HG02759 (cell line): ENCODE data around the gene CX3CL1.
"Not testable (repeated sequence)": the region's sequence is repeated elsewhere in the genome, so short reads cannot be mapped to it uniquely, and the experiment has no call there.

Source experiments
- ATAC-seq: cut with Tn5 transposase; IDR thresholded peaks from one replicate; pipeline ENCODE4 v1.9.1; 2021; ENCODE audit warnings: mild to moderate bottlenecking, moderate library complexity; ENCODE audit not compliant: unreplicated experiment

The CX3CL1 gene

DNA sequence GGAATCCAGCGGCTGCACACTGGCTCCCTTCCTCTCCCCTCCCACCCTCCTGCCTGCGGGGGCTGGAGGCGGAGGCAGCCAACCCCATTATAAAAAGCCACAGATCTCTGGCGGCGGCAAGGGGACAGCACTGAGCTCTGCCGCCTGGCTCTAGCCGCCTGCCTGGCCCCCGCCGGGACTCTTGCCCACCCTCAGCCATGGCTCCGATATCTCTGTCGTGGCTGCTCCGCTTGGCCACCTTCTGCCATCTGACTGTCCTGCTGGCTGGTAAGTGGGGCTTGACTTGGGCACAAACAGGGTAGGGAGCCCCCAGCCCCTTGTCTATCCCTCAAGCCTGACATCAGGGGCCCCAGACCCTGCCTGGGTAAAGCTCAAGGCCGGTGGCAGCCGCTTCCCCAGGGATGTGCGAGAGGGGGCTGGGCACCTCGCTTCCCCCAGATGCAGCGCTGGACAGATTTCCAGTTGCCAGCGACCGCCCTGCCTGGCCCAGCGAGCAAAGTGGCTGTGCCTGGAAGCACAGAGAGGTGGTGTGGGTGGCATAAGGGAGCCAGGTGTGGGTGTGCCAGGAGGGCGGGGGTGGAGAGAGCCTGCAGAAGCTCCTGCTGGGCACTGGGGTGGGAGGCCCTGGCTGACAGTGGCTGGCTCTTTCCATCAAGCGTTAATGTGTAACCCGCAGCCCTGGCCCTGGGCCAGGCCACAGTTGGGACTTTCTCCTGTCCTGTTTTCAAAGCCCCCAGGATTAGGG, at the start of gene CX3CL1:
TSS of gene CX3CL1 (plus strand) at position 119 of the 745 bp plus-strand sequence. CDS start at position 198, 79 bp downstream.
- no peak for ATAC-seq

DNA sequence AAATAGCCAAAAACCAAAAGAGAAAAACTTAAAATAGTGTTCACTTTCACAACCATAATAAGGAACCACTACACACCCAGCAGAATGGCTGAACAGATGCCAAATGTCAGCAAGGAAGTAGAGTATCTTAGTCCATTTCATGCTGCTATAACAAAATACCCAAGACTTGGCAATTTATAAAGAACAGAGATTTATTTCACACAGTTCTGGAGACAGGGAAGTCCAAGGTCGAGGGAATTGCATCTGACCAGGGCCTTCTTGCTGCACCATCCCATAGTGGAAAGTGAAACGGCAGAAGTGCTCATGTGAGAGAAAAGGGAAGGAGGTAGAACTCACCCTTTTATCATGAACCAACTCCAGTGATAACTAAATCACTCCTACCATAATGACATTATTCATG, 47.5 kb upstream of the CX3CL1 start:
- no peak for ATAC-seq

- ATAC-seq, result no peak
Measured at GRCh38 chr16:57325458-57325857, 46.8 kb upstream of the CX3CL1 start.

DNA sequence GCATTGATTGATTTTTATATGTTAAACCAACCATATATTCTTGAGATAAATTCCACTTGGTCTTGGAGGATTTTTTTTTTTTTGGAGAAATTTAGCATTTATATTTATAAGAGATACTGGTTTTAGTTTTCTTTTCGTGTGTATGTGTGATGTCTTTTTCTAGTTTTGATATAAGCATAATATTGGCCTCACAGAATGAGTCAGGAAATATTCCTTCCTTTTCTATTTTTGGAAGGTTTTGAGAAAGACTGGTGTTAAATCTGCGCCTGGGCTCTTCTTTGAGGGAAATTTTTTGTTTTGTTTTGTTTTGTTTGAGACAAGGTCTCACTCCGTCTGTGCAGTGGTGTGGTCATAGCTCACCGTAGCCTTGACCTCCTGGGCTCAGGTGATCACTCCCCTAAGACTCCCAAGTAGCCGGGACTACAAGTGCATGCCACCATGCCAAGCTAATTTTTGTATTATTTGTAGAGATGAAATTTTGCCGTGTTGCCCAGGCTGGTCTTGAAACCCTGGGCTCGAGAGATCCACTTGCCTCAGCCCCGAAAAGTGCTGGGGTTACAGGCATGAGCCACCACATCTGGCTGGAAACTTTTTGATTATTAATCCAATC, 42.5 kb upstream of the CX3CL1 start:
- no peak for ATAC-seq

- ATAC-seq, result no peak
Measured at GRCh38 chr16:57331355-57331754, 40.9 kb upstream of the CX3CL1 start.

GRCh38 chr16:57333402-57333801, 38.9 kb upstream of the CX3CL1 start:
- ATAC-seq, result no peak

- ATAC-seq, result no peak
Measured at GRCh38 chr16:57335366-57335765, 36.9 kb upstream of the CX3CL1 start.

- no peak for ATAC-seq
Measured at GRCh38 chr16:57341062-57341440, 31.2 kb upstream of the CX3CL1 start.

DNA sequence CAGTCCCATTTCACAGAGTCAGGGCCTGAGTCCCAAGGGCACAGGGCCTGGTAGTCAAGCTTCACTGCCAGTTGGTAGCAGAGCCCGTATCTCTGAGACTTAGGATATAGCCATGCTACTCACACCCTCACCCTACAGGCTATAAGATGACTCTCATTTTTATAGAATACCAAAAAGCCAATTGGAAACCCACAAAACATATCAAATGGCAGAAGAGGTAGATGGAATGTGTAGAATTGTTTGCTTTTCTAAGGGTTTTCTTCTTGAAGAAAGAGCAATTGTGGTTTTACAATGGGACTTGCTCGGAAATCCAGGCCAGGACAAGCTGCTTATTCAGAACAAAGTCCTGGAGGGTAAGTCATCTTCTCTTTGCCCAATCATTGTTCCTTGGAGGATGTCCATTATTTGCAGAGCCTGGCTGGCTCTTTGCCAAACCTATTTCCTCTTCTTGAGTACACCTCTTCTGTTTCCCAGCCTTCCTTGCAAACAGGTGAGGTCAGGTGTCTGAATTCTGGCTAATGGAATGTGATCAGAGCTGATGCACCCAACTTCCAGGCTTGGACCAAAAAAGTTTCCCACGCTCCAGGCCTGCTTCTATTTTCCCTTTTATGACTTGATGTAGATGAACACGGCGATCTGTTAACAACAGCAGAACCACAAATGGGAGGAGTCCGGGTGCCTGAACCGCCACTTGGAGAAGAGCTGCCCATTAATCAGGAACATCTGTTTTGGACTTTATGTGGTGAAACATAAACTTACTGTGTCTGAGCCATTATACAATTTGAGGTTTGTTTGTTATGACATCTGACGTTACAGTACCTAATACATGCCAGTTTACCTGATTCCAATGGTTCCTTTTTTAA, 30.6 kb upstream of the CX3CL1 start:
- ATAC-seq, result no peak

- ATAC-seq, result not testable (repeated sequence)
Measured at GRCh38 chr16:57342606-57343005, 29.7 kb upstream of the CX3CL1 start.

GRCh38 chr16:57343221-57343620, 29.1 kb upstream of the CX3CL1 start:
- no peak for ATAC-seq

DNA sequence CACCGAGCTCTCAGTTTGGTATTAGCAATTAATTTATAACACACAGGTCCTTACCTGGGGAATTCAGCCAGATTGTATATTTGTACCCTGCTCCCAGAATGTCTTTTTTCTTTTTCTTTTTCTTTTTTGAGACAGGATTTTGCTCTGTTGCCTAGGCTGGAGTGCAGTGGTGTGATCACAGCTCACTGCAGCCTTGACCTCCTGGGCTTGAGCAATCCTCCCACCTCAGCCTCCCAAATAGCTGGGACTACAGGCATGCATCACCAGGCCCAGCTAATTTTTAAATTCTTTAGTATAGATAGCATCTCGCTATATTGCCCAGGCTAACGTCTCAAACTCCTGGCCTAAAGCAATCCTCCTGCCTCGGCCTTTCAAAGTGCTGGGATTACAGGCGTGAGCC, 28.2 kb upstream of the CX3CL1 start:
- not testable (repeated sequence) for ATAC-seq

- no peak for ATAC-seq
Measured at GRCh38 chr16:57345021-57345420, 27.3 kb upstream of the CX3CL1 start.

DNA sequence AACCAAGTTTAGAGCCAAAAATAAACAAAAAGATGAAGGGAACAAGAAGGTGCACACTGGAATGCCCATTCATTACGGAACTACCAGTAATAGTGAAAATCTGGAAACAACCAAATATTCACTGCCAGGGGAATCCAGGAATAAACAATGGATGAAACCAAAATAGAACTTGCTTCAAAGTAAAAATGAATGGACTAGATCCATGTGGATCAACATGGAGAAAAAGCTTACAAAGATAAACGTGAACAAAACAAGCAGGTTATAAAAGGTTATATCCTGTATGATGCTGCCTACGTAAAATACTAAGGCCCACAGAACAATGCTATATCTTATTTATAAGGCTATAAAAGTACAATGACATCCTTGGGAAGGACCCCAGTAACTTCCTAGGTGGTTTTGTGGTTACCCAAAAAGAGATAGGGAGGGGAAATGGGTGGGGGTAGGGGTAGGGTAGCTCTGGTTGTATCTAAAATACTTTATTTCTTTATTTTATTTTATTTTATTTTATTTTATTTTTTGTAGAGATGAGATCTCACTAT, 26.6 kb upstream of the CX3CL1 start:
- no peak for ATAC-seq

DNA sequence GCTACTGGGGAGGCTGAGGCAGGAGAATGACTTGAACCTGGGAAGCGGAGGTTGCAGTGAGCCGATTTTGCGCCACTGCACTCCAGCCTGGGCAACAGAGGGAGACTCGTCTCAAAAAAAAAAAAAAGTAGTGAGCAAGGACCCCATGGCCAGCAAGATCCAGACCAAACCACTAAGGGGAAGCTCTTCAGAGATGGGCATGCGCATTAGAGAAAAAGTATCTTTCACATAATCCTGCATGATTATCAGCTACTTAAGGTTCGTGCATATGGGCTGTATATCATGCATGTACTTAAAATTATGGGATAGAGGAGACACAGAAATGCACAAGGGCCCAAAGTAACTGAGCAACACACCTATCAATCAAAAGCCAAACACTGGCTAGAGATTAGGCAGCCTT, 24.4 kb upstream of the CX3CL1 start:
- no peak for ATAC-seq

DNA sequence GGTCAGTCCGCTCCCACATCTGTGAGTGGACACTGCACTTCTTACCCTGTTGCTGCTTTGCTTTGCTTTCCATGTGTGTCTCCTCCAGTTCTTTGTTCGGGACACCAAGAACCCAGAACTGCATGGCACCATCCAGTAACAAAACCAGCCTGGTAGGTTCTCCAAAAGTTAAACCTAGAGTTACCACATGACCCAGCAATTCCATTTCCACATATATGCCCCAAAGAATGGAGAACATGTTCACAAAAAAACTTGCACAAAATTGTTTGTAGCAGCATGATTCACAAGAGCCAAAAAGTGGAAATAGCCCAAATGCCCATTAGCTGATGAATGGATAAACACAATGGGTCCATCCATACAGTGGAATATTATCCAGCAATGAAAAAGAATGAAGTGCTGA, 24.0 kb upstream of the CX3CL1 start:
- no peak for ATAC-seq

DNA sequence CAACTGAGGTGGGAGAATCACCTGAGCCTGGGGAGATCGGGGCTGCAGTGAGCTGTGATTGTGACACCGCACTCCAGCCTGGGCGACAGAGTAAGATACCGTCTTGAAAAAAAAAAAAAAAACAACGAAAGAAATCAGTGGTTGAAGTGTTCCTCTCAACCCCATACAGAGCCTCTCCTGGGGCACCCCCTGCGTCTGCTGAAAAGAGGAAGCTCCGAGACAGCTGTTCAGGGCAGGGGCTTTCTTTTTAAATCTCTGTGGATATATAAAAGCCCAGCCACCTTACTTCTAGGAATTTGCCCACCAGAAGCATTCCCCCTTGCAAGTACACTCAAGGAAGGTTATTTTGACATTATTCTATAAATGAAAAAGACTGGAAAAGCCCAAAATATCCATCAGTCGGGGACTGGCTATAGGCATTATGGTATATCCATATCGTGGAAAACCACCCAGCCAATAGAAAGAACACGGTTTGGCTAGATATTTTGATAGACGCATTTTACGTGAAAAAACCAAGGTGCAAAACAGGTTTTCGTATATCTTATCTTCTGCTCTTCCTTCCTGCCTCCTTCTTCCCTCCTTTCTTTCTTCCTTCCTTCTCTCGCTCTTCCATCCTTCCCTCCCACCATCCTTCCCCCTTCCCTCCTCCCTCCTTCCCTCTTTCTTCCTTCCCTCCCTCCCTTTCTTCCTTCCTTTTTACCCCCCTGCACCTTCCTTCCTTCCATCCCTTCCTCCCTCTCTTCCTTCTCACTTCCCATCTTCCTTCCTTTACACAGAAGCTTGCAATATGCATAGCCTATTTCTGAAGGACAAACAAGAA, 22.9 kb upstream of the CX3CL1 start:
- ATAC-seq, result peak; percentile 89

- no peak for ATAC-seq
Measured at GRCh38 chr16:57352636-57353047, 19.6 kb upstream of the CX3CL1 start.

GRCh38 chr16:57354311-57354710, 18.0 kb upstream of the CX3CL1 start:
- no peak for ATAC-seq

DNA sequence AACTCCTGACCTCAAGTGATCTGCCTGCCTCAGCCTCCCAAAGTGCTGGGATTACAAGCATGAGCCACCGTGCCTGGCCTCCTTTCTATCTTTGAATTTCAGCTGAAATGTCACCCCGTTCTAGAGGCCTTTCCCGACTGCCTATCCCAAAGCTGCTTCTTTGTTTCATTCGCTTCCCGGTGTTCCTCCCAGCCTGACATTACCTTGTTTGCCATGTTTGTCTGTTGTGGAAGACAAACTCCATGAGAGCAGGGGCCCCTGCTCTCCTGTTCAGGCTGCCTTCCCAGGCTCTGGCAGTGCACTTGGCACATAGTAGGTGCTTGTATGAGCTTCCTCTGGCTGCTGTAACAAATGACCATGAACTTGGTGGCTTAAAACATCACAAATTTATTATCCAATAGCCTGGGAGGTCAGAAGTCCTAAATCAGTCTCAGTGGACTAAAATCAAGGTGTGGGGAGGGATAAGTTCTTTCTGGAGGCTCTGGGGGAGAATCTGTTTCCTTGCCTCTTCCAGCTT, 16.3 kb upstream of the CX3CL1 start:
- no peak for ATAC-seq
